Lower lobe of right lung (tissue), 2 donors: Measurements from ENCODE around the gene THSD8. TPM values are rescaled to one million over a fixed set of nuclear protein-coding genes. Genes with fewer than 3 reads are reported as not detected.

Experiments used
- ATAC-seq, 2 donors: fragments of 200-7000 bp; cut with Tn5 transposase; one replicate each; pipeline ENCODE4 v1.9.1; 2020 to 2022; ENCODE audit warnings: mild to moderate bottlenecking in 2 of 2, moderate library complexity in 2 of 2
- DNase-seq: peaks from one replicate; pipeline ENCODE4 v3.0.0-alpha.2; 2020
- H3K27ac ChIP-seq: fragments of 200-600 bp; one replicate; pipeline ENCODE4 v1.8.0; 2022
- H3K27me3 ChIP-seq: fragments of 200-600 bp; one replicate; pipeline ENCODE4 v1.8.0; 2022; ENCODE audit warnings: low read depth
- H3K36me3 ChIP-seq: fragments of 200-600 bp; one replicate; pipeline ENCODE4 v1.8.0; 2022; ENCODE audit warnings: mild to moderate bottlenecking
- H3K4me1 ChIP-seq: fragments of 200-600 bp; one replicate; pipeline ENCODE4 v1.8.0; 2022
- H3K4me3 ChIP-seq: fragments of 200-600 bp; one replicate; pipeline ENCODE4 v1.8.0; 2022; ENCODE audit warnings: mild to moderate bottlenecking
- H3K9me3 ChIP-seq: fragments of 200-600 bp; one replicate; pipeline ENCODE4 v1.8.0; 2022
- intact Hi-C: fragments of 100-400 bp; cut with DNase I; formaldehyde crosslinking; loops from one replicate; pipeline ENCODE4 v1.11.0; 2022
- total RNA-seq: library from RNA; stranded (reverse); fragmentation: NEBNext Ultra II Directional; extraction: Animal tissue kit (Norgen Biotek cat#: 25700); gene quantifications from one replicate; pipeline ENCODE4 v1.2.1, GENCODE V29; 2021
- TF ChIP-seq, protein P1 (sequence below): fragments of 200-600 bp; IDR thresholded peaks from one replicate; pipeline ENCODE4 v1.8.0; 2022; ENCODE audit warnings: antibody characterized with exemption, mild to moderate bottlenecking
- donor health status: DM: no; HTN: yes; CAD: no; lungs with severe emphysema.

The THSD8 gene
- total RNA-seq, 1 donor from 2014 or later: 1.5 TPM

DNA sequence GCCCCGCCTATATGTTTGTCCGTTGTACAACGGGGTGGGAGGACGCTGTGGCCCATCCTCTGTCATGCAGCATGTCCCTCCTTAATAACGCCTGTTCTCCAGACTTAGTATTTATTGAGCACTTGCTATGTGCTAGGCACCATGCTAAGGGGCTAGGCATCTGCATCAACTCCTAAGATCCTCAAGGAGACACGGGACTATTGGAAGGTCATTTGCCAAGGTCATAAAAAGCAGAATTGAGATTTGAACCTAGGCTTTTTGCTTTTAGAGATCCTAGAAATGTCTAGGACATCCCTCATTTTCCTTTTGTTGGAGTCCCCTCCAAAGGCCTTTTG, 34.6 kb downstream of the THSD8 start:
- TF ChIP-seq, protein P1, sequence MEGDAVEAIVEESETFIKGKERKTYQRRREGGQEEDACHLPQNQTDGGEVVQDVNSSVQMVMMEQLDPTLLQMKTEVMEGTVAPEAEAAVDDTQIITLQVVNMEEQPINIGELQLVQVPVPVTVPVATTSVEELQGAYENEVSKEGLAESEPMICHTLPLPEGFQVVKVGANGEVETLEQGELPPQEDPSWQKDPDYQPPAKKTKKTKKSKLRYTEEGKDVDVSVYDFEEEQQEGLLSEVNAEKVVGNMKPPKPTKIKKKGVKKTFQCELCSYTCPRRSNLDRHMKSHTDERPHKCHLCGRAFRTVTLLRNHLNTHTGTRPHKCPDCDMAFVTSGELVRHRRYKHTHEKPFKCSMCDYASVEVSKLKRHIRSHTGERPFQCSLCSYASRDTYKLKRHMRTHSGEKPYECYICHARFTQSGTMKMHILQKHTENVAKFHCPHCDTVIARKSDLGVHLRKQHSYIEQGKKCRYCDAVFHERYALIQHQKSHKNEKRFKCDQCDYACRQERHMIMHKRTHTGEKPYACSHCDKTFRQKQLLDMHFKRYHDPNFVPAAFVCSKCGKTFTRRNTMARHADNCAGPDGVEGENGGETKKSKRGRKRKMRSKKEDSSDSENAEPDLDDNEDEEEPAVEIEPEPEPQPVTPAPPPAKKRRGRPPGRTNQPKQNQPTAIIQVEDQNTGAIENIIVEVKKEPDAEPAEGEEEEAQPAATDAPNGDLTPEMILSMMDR: no peak
- Histone ChIP-seq H3K4me3 (no peak overlapping the region), H3K27ac (no peak overlapping the region), H3K4me1 (peaks cover 28% of the 10 kb centered on the region), H3K27me3 (peaks cover 92% of the 10 kb centered on the region), H3K36me3 (no peaks in the 10 kb centered on the region), H3K9me3 (no peaks in the 10 kb centered on the region)
- ATAC-seq: no peak
- no peak for DNase-seq
- intact Hi-C loops: no loop called here

DNA sequence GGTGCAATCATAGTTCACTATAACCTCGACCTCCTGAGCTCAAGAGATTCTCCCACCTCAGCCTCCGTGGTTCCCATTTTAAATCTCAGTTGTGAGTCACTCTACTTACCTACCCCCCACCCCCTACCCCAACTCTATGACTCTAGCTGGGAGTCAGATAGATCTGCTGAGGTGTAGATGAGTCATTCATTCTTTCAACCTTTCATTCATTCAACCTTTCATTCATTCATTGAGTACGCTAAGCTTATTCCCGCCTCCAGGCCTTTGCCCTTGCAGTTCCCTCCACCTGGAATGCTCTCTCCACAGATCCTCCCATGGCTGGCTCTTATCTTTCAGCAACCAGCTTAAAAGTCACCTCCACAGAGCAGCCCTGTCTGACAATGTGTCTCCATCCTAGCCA, 35.4 kb downstream of the THSD8 start:
- DNase-seq (no peak), ATAC-seq (no peak)
- Histone ChIP-seq H3K27ac (no peak overlapping the region), H3K4me3 (no peak overlapping the region), H3K27me3 (peaks cover 92% of the 10 kb centered on the region), H3K9me3 (no peaks in the 10 kb centered on the region), H3K4me1 (peaks cover 28% of the 10 kb centered on the region), H3K36me3 (no peaks in the 10 kb centered on the region)
- intact Hi-C loops: no loop called here
- TF ChIP-seq, protein P1: no peak

DNA sequence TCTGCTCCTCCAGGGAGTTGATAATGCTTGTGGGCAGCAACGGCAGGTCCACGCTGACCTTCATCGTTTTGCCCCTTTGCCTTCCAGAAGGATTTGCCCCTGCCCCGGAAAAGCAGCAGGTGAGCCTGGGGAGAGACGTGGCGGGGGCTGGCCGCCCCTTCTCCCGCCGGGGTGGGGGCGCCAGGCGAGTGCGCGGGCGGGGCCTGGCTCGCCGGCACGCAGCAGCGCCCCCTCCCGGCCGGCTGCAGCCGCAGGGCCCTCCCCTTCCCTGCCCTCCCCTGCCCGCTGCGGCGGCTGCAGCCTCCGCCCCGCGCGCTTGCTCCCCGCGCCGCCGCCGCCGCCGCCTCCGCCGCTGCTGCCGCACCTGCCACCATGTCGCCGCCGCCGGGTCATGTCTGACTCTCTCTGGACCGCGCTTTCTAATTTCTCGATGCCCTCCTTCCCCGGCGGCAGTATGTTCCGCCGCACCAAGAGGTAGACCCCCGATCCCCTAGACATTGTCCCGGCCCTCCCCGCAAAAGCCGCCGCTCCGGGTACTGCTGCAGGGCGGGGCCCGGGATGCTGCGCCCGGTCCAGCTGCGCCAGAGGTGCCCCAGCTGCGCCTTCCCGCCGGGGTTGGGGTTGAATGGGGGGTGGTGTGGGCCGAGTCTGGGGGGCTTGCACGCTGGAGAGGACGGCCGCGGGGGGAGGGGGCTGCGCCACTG, 36.5 kb downstream of the THSD8 start, which contains the start of gene MAST1:
Gene MAST1 (plus strand): TSS at position 334 of the 704 bp plus-strand sequence. CDS start 58 bp downstream, at position 392.
- H3K27me3 ChIP-seq: peaks cover 89% of the 10 kb centered on the region
- DNase-seq (peak; percentile 47), ATAC-seq (peak; percentile 63 to 66)
- peaks cover 25% of the 10 kb centered on the region for H3K4me1 ChIP-seq
- TF ChIP-seq, protein P1: peak; percentile 34
- H3K36me3 ChIP-seq: no peaks in the 10 kb centered on the region
- H3K4me3 ChIP-seq: peak within 1 kb of the TSS; percentile 35
- intact Hi-C loops: no loop called here
- H3K27ac ChIP-seq: no peak within 1 kb of the TSS
- H3K9me3 ChIP-seq: no peaks in the 10 kb centered on the region

DNA sequence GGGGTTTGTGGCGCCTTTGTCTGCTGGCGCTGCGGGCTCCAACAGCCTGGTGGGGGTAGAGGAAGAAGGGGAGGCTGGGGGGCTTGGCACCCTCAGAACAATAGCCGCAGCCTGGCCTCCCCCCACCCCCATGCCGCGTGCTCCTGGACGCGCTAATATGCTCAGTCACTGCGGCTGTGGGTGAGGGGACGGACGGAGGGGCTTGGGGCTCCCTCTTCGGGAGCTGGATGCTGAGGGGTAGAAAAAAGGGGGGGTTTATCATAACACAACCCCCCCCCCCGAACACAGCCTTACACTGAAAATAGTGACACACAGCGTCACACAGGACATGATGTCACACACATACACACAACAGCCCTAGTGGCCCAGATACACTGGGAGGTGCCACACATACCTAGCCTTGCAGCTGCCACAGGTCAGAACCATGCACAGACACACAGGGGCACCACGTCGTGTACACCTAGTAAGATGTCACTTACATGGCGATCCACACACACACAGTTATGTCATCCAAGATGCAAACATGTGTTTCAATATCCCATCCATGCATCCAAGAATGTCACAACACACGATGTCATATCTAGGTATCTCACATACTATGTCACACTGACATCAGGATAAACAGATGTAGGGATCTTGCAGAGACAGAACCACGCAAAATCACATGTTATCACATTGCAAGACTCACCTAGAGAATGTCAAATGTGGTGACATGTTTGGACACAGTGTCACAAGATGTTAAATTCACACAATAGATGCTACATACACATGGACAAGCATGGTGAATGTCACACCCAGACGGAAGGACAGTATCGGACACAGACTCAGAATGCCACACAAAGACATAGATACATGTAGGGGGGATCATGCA, 37.3 kb downstream of the THSD8 start:
- Histone ChIP-seq H3K27me3 (peaks cover 87% of the 10 kb centered on the region), H3K4me1 (peaks cover 19% of the 10 kb centered on the region), H3K9me3 (no peaks in the 10 kb centered on the region), H3K27ac (no peak overlapping the region), H3K36me3 (no peaks in the 10 kb centered on the region), H3K4me3 (peak overlapping the region; percentile 35)
- intact Hi-C loops: no loop called here
- ATAC-seq: no peak
- no peak for DNase-seq
- TF ChIP-seq, protein P1: no peak

DNA sequence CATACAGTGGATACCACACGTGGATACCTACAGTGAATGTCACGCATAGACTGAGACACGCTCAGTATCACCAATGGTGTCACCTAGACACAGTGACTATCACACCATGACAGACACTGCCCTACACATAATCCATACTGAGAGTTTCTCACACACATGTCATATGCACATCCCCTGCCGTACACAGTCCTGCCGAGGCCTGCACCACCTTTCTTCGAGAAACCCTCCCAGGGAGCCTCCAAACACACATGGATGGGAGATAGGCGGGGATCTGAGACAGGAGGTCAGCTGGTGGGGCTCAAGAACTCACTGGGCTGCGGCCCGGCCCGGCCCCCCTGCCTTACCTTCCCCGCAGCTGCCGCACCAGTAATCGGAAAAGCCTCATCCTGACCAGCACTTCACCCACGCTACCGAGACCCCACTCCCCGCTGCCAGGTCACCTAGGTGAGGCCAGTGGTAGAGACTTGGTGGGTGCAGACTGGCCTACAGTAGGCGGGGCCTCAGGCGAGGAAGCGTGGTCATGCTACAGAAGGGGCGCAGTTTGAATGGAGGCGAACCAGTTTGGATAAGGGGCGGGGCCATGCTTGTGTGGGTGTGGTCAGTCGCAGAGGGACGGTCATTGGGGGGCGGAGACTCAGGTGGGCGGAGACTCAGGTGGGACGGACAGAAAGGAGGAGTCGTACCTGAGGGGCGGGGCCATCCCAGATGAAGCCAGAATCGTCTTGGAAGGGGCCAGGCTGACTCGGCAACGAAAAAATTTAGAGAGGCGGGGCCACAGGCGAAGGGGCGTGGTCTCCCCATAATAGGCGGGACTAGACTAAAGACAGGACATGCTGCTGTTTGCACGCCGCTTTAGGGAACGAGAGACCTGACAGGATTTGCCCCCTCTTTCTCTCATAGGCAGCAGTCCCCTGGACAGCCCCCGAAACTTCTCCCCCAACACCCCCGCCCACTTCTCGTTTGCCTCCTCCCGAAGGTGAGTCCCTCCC, 38.5 kb downstream of the THSD8 start:
- intact Hi-C loops: loop anchor here (10.0 kb wide), 1 partner anchor 76 kb away; no protein-coding TSS in a partner anchor
- DNase-seq (peak; percentile 77), ATAC-seq (peak; percentile 74 to 84)

More for the DNA sequence above, 38.5 kb downstream of the THSD8 start:
- TF ChIP-seq, protein P1: no peak
- Histone ChIP-seq H3K4me3 (peak overlapping the region; percentile 32), H3K9me3 (no peaks in the 10 kb centered on the region), H3K27ac (no peak overlapping the region), H3K36me3 (no peaks in the 10 kb centered on the region), H3K4me1 (peaks cover 15% of the 10 kb centered on the region), H3K27me3 (peaks cover 87% of the 10 kb centered on the region)
